Body of pancreas (tissue), 4 donors: ENCODE results near the gene ARFGEF2. TPM values are rescaled to one million over a fixed set of nuclear protein-coding genes. Genes with fewer than 3 reads are reported as not detected.
"Not testable (repeated sequence)": the region's sequence is repeated elsewhere in the genome, so short reads cannot be mapped to it uniquely, and the experiment has no call there.

Experiments used
- ATAC-seq: fragments of 150-250 bp; one replicate; pipeline ENCODE4 v1.9.1; 2016
- DNase-seq, 4 donors: peaks; one replicate each; pipeline ENCODE4 v3.0.0-alpha.2; 2019
- H3K27ac ChIP-seq, 4 donors: fragments of 200-600 bp; sonication (generic); 1 replicate in 3 of 4; 2 replicates in 1 of 4; pipeline versions ENCODE4 v1.5.1 to v1.6.1; 2016 to 2019; ENCODE audit warnings: mild to moderate bottlenecking in 1 of 4, mixed read lengths in 1 of 4, moderate library complexity in 1 of 4
- H3K27me3 ChIP-seq, 2 donors: fragments of 200-600 bp; sonication (generic); one replicate each; pipeline ENCODE4 v1.6.0; 2016; ENCODE audit warnings: mild to moderate bottlenecking in 1 of 2
- H3K36me3 ChIP-seq, 2 donors: fragments of 200-600 bp; sonication (generic); replicated peaks in 1 of 2; 2 replicates each; pipeline ENCODE4 v1.5.1; 2016; ENCODE audit warnings: low read depth in 2 of 2; ENCODE audit not compliant: insufficient read depth in 1 of 2
- H3K4me1 ChIP-seq: fragments of 200-600 bp; sonication (generic); one replicate; pipeline ENCODE4 v1.6.0; 2016
- H3K4me3 ChIP-seq, 2 donors: fragments of 200-600 bp; sonication (generic); 1 replicate in 1 of 2; 2 replicates in 1 of 2; pipeline ENCODE4 v1.5.1; 2016 to 2019
- H3K9me3 ChIP-seq, 3 donors: fragments of 200-600 bp; sonication (generic); 1 replicate in 2 of 3; 2 replicates in 1 of 3; pipeline ENCODE4 v1.5.1; 2016
- POLR2A ChIP-seq, 3 donors: fragments of 450-650 bp; IDR thresholded peaks; one replicate each; pipeline ENCODE4 v1.6.1; 2016; ENCODE audit warnings: antibody characterized with exemption in 3 of 3, mild to moderate bottlenecking in 2 of 3
- WGBS, 2 donors: methylation state at CpG; one replicate each; pipeline ENCODE4 v1.1.5; 2017; 5-methylcytosine and 5-hydroxymethylcytosine counted together
- intact Hi-C: fragments of 100-400 bp; cut with DNase I; formaldehyde crosslinking; loops from one replicate; pipeline ENCODE4 v1.15.1; 2023
- total RNA-seq, 2 donors: library from RNA; depleted of rRNA; stranded (reverse); fragments of >200 nt; gene quantifications; one replicate each; pipeline ENCODE4 v1.1.0, GENCODE V29; 2016
- TF ChIP-seq, protein P1 (sequence below), 7 experiments: fragments of 450-650 bp in 4 of 7; fragments of 200-600 bp in 3 of 7; sonication (generic) in 3 of 7; IDR thresholded peaks; one replicate each; pipeline ENCODE4 v1.5.1; 2016 to 2019; ENCODE audit warnings: antibody characterized with exemption in 7 of 7

The ARFGEF2 gene
- total RNA-seq, 2 donors from 2014 or later = 17.5 to 26.5 TPM

- Histone ChIP-seq H3K4me3 (no peak overlapping the region), H3K27me3 (no peaks in the 10 kb centered on the region), H3K9me3 (no peaks in the 10 kb centered on the region), H3K27ac (no peak overlapping the region), H3K4me1 (no peaks in the 10 kb centered on the region), H3K36me3 (no peaks in the 10 kb centered on the region)
- TF ChIP-seq POLR2A (IDR thresholded peaks at IDR 0.05) = no peak
- TF ChIP-seq, protein P1, sequence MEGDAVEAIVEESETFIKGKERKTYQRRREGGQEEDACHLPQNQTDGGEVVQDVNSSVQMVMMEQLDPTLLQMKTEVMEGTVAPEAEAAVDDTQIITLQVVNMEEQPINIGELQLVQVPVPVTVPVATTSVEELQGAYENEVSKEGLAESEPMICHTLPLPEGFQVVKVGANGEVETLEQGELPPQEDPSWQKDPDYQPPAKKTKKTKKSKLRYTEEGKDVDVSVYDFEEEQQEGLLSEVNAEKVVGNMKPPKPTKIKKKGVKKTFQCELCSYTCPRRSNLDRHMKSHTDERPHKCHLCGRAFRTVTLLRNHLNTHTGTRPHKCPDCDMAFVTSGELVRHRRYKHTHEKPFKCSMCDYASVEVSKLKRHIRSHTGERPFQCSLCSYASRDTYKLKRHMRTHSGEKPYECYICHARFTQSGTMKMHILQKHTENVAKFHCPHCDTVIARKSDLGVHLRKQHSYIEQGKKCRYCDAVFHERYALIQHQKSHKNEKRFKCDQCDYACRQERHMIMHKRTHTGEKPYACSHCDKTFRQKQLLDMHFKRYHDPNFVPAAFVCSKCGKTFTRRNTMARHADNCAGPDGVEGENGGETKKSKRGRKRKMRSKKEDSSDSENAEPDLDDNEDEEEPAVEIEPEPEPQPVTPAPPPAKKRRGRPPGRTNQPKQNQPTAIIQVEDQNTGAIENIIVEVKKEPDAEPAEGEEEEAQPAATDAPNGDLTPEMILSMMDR (IDR thresholded peaks at IDR 0.05) = no peak
- WGBS, 2 donors = 73 to 89% methylated on average over 2 to 3 of the region's 3 CpGs
- intact Hi-C loops = no loop called here
- ATAC-seq (no peak), DNase-seq (no peak)
Observed at GRCh38 chr20:48886194-48886593, 35.3 kb upstream of the ARFGEF2 start.

DNA sequence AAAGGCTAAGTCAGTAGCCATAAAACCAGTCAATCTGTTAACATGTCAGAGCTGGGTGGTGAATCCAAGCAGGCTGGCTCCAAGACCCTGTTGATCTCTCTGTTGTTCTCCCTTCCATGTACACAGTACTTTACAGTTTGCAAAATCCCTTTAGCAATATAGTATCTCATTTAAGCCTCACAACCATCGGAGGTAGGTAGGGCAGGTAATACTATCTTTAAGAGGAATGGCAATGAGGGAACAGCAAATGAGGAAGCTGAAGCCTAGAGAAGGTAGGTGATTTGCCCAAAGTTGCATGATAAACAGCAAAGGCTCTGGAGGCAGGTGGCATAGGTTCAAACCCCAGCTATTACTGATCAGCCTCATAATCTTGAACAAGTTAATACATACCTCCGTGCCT lies 34.7 kb upstream of the ARFGEF2 start:
- Histone ChIP-seq H3K4me1 (no peaks in the 10 kb centered on the region), H3K4me3 (no peak overlapping the region), H3K9me3 (no peaks in the 10 kb centered on the region), H3K36me3 (no peaks in the 10 kb centered on the region), H3K27me3 (no peaks in the 10 kb centered on the region), H3K27ac (no peak overlapping the region)
- ATAC-seq (no peak), DNase-seq (no peak)
- 61 to 70% methylated on average over 2 of the region's 2 CpGs for whole genome bisulfite sequencing, 2 donors
- intact Hi-C loops = no loop called here
- TF ChIP-seq POLR2A (IDR thresholded peaks at IDR 0.05) = no peak
- TF ChIP-seq, protein P1 (IDR thresholded peaks at IDR 0.05) = no peak

GRCh38 chr20:48888517-48888916 lies 33.0 kb upstream of the ARFGEF2 start:
- H3K4me1 ChIP-seq, intact Hi-C loops, H3K9me3 ChIP-seq, H3K27me3 ChIP-seq, H3K36me3 ChIP-seq, ATAC-seq, DNase-seq, H3K27ac ChIP-seq, H3K4me3 ChIP-seq: not testable (repeated sequence)
- 77 to 86% methylated on average over 6 of the region's 6 CpGs for WGBS, 2 donors

DNA sequence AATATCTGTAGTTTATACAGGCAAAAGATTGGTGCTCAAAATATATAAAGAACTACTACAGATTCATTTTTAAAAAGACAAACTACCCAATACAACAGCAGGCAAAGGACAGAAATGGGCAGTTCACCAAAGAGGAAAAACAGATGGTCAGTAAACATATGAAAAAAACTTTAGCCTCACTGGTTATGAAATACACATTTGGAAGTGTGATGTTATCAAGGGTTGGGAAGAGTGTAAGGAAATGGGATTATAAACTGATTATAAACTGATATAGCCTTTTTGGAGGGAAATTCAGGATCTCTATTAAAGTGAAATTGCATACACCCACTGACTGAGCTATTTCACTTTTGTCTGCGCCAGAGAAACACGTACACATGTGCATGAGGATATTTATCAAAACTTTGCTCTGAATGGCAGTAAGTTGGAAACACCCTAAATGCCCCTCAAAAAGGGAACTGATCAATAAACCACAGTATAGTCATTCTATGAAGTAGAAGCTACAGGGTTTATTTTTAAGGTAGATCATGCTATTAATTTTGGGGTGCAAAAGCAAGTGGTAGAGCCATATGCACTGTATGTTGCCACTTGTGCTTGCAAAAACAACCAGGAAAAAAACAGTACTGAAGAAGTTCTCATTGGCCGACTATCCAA lies 32.2 kb upstream of the ARFGEF2 start:
- H3K27ac ChIP-seq = no peak overlapping the region
- intact Hi-C loops = no loop called here
- TF ChIP-seq POLR2A (IDR thresholded peaks at IDR 0.05) = no peak
- TF ChIP-seq, protein P1 (IDR thresholded peaks at IDR 0.05) = no peak
- H3K9me3 ChIP-seq = no peaks in the 10 kb centered on the region
- no peaks in the 10 kb centered on the region for H3K36me3 ChIP-seq
- no peaks in the 10 kb centered on the region for H3K4me1 ChIP-seq
- no peak for ATAC-seq
- H3K4me3 ChIP-seq = no peak overlapping the region
- no peak for DNase-seq
- 78 to 81% methylated on average over 3 of the region's 3 CpGs for WGBS, 2 donors
- no peaks in the 10 kb centered on the region for H3K27me3 ChIP-seq

GRCh38 chr20:48891235-48892048 lies 30.1 kb upstream of the ARFGEF2 start:
- no peaks in the 10 kb centered on the region for H3K27me3 ChIP-seq
- H3K4me3 ChIP-seq = no peak overlapping the region
- no peaks in the 10 kb centered on the region for H3K36me3 ChIP-seq
- no peak for ATAC-seq
- no peak overlapping the region for H3K27ac ChIP-seq
- DNase-seq = no peak
- intact Hi-C loops = no loop called here
- no peaks in the 10 kb centered on the region for H3K4me1 ChIP-seq
- H3K9me3 ChIP-seq = no peaks in the 10 kb centered on the region
- TF ChIP-seq, protein P1 (IDR thresholded peaks at IDR 0.05) = no peak
- no peak for TF ChIP-seq POLR2A (IDR thresholded peaks at IDR 0.05)
- 48 to 61% methylated on average over 3 to 4 of the region's 4 CpGs for WGBS, 2 donors
